ENCODE results near the gene OR4X1. TPM values are rescaled to one million over a fixed set of nuclear protein-coding genes. Genes with fewer than 3 reads are reported as not detected.

OR4X1 gene
- total and polyA plus RNA-seq, 4 donors: not detected

- TF ChIP-seq JUND (IDR thresholded peaks at IDR 0.05) (no peak), ATF3 (IDR thresholded peaks at IDR 0.05) (no peak), CTCF (IDR thresholded peaks at IDR 0.05; ENCODE audit: low read depth, low read length, missing input control) (no peak), FOXA2 (IDR thresholded peaks at IDR 0.05) (no peak), ZBTB33 (IDR thresholded peaks at IDR 0.05) (no peak), SP1 (IDR thresholded peaks at IDR 0.05) (no peak), FOXA1 (IDR thresholded peaks at IDR 0.05) (no peak), HNF4A (conservative IDR thresholded peaks at IDR 0.05) (no peak), YY1 (IDR thresholded peaks at IDR 0.05) (no peak), RXRA (IDR thresholded peaks at IDR 0.05) (no peak), RAD21 (IDR thresholded peaks at IDR 0.05) (no peak), REST (IDR thresholded peaks at IDR 0.05) (no peak), MAX (IDR thresholded peaks at IDR 0.05) (no peak), EGR1 (IDR thresholded peaks at IDR 0.05; ENCODE audit: low read depth in 2 of 2) (no peak), TAF1 (conservative IDR thresholded peaks at IDR 0.05) (no peak), GABPA (IDR thresholded peaks at IDR 0.05 in 1 of 2, conservative IDR thresholded peaks at IDR 0.05 in 1 of 2) (no peak), NR2F2 (IDR thresholded peaks at IDR 0.05) (no peak), HNF4G (IDR thresholded peaks at IDR 0.05) (no peak)
- WGBS: 52% methylated on average over 2 of the region's 2 CpGs
- Histone ChIP-seq H3K36me3 (ENCODE audit: control insufficient read depth in 4 of 4, insufficient read depth in 3 of 4, low read depth in 1 of 4, low read length in 3 of 4) (no peaks in the 10 kb centered on the region), H3K4me3 (ENCODE audit: low read depth in 1 of 3, low read length in 3 of 3) (no peak within 1 kb of the TSS), H3K4me1 (ENCODE audit: control insufficient read depth in 4 of 4, insufficient read depth in 4 of 4, low read length in 3 of 4) (no peaks in the 10 kb centered on the region), H3K27ac (ENCODE audit: low read depth in 1 of 2, low read length in 2 of 2) (no peak within 1 kb of the TSS), H3K27me3 (ENCODE audit: control insufficient read depth in 4 of 4, insufficient read depth in 4 of 4, low read length in 3 of 4) (no peaks in the 10 kb centered on the region), H3K9ac (ENCODE audit: low read depth in 1 of 2, low read length in 2 of 2) (no peak within 1 kb of the TSS), H3K9me3 (ENCODE audit: control insufficient read depth in 4 of 4, low read length in 3 of 4) (no peaks in the 10 kb centered on the region)
- no peak for DNase-seq (ENCODE audit: low spot score)
Observed at GRCh38 chr11:48216510-48216909, 47.2 kb upstream of the OR4X1 start, which contains the start of gene OR4B1. Gene OR4B1, plus strand, starts transcription at chr11:48216810. Its CDS starts 0 bp downstream, at chr11:48216810.
